ENCODE data around the gene SNX1.

Gene SNX1

GRCh38 chr15:64146885-64147681, 51.3 kb downstream of the SNX1 start:
- DNase-seq, result no peak

DNA sequence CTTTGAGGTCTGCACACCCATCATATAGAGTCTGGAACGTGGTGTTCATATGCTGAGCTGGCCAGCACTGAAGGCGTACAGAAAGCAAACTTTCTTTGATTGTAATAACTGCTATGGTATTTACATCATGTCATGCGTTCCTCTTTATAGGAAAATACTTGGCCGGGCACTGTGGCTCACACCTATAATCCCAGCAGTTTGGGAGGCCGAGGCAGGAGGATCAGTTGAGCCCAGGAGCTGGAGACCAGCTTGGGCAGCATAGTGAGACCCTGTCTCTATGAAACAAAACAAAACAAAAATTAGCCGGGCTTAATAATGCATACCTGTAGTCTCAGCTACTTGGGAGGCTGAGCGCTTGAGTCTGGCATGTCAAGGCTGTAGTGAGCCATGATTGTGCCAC, 52.4 kb downstream of the SNX1 start:
- no peak for DNase-seq

- no peak for DNase-seq
Measured at GRCh38 chr15:64148581-64148980, 52.8 kb downstream of the SNX1 start.

- DNase-seq, result no peak
Measured at GRCh38 chr15:64149424-64149823, 53.6 kb downstream of the SNX1 start.

- no peak for DNase-seq
Measured at GRCh38 chr15:64149893-64150578, 54.3 kb downstream of the SNX1 start.

DNA sequence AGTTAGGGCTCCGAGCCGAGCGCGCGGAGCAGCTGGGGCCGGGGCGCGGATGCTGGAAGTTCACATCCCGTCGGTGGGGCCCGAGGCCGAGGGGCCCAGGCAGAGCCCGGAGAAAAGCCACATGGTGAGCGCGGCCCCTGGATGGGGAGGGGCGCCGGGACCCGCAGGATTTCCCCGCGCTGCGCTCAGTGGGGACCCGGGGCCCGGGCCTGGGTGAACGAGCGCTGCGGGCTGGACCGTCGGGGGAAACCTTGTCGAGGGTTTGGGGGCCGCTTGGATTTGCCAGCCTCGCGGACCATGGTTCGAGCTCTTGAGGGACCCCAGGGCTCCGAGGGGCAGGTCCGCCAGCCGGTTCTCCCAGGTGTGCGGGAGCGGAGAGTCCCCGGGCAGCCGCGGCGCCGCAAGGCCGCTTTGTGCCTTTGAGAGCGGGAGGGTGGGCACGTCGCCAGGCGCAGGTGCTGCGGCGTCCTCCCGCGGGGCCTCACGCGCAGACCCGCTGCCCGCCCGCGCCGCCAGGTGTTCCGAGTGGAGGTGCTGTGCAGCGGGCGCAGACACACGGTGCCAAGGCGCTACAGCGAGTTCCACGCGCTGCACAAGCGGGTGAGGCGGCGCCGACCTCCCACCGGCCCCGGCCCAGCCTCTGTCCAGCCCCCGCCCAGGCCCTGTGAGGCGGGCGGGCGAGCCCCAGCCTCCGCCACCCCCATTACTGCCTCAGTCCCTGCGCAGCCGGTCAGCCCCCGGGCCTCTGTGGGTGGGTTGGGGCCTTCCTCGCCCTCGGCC, 56.1 kb downstream of the SNX1 start, which contains the start of gene SNX22:
SNX22 (plus strand) TSS at position 5 of the 780 bp plus-strand sequence; CDS start at position 50, 45 bp downstream.
- no peak for DNase-seq

DNA sequence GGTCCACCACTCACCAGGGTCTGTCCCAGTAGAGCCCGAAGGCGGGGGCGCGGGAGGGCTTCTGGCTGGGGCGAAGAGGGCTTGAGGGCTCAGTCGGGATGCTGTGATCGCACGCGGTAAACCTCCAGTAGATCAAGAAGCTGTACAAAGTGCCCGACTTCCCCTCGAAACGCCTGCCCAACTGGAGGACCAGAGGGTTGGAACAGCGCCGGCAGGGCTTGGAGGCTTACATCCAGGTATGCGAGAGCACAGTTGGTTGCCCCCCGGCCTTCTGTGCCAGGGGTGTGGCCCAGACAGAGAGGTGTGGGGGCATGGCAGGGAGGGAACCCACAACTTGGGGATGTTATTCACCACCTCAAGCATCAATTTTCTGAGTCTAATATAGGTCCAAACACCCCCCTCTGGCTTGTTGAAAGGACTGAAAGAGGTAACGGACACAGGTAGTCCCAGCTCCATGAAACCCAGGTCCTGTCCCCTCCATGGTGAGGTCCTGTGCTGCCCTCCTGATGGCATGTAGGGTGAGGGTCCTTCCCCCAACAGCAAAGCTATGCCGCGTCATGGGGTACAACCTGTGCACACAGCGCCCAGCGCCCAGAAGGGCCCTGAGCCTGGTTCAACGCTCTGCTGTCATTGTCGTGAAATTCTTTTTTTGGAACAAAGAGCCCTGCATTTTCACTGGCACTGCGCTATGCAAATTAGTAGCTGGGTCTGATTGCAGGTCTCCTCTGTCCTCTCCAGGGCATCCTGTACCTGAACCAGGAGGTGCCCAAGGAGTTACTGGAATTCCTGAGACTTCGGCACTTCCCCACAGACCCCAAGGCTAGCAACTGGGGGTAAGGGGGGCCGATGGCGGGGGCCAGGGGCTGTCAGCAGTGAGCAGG, 57.0 kb downstream of the SNX1 start:
- DNase-seq, result no peak

DNA sequence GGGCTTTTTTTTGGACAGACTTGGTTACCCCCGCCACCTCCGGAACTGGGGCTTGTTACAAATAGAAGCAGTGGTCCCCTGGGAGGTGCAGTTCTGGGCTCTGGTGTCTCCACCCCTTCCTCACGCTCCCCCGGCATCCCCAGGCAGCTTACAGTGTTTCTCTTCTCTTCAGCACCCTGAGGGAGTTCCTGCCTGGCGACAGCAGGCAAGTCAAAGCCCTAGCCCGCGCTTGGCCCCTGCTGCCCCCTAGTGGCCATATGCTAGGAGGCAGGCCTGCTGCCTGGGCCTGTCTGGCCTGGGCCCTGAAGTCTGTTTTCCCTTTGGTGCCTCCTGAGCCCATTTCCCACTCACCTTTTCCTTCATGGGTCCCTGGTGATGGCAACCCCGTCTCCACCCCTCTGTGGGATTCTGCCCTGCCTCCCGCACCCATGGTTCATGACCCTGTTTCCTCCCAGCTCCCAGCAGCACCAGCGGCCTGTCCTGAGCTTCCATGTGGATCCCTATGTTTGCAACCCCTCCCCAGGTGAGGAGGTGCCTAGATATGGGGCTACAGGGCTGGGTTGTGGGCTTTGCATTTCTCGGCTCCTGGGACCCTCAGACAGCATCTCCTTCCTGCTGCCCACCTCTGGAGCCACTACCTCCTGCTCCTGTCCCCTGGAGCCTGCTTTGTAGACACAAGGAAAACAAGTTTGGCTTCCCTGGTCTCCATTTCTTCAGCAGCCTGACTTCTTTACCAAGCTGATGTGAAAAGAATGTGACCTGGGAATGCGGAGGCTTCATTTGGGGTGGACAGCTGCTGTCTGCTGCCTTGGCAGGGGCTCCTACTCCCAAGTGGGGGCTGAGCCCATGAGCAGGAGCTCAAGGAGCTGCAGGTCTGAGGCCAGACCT, 57.9 kb downstream of the SNX1 start:
- peak; percentile 81 for DNase-seq

DNA sequence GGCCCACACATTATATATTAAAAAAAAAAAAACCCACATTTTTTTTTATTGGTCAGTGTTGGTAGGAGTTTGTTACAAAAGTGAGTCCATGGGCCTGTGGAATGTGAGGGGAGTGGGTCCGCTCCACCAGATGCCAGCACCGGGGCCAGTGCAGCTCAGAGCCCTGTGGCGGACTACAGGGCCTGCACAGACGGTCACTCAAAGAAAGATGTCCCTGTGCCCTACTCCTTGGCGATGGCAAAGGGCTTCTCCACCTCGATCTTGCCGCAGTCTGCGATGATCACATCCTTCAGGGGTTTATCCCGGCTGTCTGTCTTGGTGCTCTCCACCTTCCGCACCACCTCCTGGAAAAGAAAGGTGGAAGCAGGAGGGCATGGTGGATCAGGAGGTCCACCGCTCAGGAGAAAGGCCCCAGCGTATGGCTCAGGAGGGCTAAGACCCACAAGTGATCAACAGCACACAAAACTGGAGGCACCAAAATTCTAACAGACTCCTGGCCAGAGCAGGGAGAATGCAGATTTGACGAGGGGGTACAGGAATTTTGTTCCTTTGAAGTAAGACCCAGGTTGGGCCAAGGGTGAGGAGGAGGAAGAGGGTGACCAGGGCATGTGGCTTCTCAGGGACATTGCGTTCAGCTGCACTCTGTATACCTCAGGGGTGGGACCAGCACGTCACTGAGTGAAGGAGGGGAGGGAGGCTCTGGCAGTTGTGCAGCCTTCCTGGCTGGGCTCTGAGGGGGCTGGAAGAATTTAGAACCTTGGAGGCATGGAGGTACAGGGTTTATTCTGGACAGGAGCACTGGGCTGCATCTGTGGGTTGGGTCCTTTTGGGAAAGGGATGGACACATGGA, 60.2 kb downstream of the SNX1 start:
- no peak for DNase-seq

DNA sequence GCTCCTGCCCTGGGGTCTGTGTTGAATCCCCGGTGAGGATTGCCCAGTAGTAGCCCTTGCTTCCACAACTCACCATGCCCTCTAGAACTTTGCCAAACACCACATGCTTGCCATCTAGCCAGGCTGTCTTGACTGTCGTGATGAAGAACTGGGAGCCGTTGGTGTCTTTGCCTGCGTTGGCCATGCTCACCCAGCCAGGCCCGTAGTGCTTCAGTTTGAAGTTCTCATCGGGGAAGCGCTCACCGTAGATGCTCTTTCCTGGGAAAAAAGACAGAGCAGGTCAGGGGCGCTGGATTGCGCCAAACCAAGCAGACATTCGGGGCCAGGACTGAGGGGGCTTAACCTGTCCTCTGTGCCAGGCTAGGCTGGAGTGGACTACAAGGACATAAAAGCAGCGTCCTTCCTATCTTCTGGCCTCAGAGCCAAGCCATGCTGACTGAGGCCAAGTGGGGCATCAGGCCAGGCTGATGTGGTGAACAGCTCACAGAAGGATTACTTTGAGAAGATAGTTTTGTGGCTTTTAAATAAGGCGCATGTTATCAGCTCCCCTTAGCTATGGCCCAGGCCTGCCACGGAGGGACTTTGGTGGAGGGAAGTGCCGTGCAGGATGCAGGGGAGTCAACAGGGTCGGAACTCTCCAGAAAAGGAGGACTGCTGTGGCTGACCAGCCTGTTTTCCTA, 61.0 kb downstream of the SNX1 start:
- DNase-seq, result no peak

DNA sequence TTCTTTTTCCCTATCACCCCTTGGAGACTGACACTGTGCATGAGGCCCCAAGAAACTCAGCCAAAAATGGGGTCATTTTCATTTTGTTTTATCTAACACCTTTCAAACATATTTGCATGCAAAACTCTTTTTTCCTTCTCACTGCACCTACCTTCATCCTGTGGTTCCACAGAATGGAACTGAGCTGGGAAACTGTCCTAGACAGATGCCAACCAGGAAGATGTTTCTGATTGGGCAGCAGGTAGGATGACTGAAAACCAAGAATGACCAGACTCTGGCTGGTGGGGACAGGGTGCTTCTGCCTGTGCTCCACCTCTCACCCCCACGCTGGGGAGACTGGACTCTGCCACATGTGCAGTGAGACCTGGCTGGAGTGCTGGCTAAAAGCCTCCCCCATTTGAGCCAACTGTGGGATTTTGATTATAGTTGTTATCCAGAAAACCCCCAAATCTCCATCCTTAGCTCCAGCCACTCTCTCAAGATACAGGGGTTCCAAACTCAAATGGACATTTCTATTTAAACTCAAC, 61.9 kb downstream of the SNX1 start:
- no peak for DNase-seq

GRCh38 chr15:64158363-64159134, 62.8 kb downstream of the SNX1 start:
- DNase-seq, result no peak

DNA sequence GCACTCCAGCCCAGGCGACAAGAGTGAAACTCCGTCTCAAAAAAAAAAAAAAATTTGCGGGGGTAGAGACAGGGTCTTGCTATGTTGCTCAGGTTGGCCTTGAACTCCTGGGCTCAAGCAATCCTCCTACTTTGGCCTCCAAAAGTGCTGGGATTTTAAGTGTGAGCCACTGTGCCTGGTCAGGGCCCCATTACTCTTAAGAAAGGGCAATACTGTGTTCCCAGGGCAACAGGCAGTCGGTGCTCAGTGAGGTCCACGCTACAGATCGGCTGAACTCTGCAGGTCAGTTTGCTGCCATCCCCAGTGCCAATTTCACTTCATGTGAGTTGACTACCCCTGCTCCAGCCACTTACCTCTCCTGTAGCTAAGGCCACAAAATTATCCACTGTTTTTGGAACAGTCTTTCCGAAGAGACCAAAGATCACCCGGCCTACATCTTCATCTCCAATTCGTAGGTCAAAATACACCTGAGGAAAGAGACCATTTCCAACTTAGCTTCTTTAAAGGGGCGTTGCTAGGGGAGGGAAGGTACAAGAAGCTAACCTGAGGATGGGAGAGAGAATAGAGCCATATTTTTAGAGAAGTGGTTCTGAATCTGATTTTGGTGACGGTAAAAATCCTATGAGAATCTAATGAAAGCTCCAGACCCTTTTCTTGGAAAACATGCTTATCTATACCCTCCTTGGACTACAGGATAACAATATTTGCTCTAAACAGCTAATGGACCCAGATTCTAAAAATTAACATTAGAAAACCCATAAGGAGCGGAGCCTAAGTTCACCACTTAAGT, 66.1 kb downstream of the SNX1 start:
- no peak for DNase-seq

- DNase-seq, result no peak
Measured at GRCh38 chr15:64162478-64162868, 66.7 kb downstream of the SNX1 start.

DNA sequence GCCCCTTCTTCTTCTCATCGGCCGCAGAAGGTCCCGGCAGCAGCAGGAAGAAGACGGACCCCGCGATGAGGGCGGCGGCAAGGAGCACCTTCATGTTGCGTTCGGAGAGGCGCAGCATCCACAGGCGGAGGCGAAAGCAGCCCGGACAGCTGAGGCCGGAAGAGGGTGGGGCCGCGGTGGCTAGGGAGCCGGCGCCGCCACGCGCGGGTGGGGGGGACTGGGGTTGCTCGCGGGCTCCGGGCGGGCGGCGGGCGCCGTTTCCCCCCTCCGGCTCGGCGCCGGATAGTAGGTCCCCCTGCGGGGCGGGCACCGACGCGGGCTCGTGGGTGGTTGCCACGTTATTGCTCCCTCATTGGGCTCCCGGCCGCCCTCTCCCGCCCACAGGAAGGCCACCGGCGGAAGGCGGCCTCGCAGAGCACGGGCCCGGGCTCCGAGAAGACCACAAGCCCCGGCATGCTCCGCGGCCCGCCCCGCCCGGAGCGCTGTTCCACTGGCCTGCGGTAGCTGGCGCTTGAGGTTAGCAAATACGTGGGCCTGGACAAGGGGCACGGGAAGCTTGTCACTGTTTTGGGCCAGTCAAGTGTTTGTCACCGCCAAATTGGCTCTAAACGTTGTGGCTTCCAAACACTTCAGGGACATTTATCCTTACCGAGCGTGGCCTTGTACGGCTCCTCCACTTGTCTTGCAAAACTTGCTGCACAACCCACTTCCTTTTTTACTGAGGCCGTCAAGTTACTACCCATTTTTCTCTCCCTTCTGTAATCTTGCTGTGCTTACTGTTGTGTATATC, 67.3 kb downstream of the SNX1 start, which contains the start of gene PPIB:
PPIB (minus strand) TSS at position 154 of the 790 bp plus-strand sequence; CDS start at position 118, 36 bp downstream.
- DNase-seq, result peak; percentile 96

DNA sequence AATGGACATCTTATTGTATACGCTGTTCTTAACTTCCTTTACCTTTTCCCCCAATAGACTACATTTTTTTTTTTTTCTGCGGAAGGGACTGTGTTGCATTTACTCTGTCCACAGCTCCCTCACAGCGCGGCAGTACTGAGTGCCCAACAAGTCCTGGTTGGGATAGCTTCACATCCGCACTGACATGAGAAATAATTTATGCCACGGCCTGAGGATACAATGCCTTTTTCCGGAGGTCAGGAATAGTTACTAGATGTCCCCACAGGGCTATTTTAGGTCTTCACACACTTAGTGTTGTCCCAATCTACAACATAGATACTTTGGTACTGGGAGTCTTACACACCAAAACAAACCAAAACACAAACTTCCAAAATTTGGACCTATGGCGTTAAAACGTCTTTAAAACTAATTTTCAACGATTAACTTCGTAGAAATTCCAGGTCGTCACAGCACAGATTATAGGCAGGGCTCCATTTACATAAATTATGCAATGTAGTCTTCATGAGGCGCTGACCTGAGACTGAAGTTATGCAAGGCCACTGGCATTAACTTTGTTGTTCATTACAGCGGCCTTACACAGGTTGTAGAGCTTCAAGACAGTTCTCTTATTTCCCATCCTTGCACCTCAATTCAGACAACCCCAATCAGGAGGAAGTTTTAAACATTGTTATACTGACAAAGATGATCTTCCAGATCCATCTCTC, 68.0 kb downstream of the SNX1 start:
- DNase-seq, result no peak

Measured in activated effector memory CD4-positive, alpha-beta T cell treated with Interleukin-2 at 50 U/mL for 16 hours (primary cell).